Neural cell (in vitro differentiated cells): ENCODE results near the gene FTSJ3.

Experiments used
- EP300 ChIP-seq: fragments of 450-650 bp; conservative IDR thresholded peaks from 2 replicates; pipeline ENCODE4 v1.6.1; 2014; ENCODE audit warnings: antibody characterized with exemption, mild to moderate bottlenecking, moderate library complexity; ENCODE audit not compliant: poor library complexity, severe bottlenecking
- EZH2 ChIP-seq: fragments of 200-600, 300-800 bp; shearing (Covaris generic), sonication (generic); IDR thresholded peaks from 2 replicates; pipeline ENCODE4 v1.6.1; 2014; ENCODE audit warnings: antibody characterized with exemption, low read length, borderline replicate concordance, mild to moderate bottlenecking; ENCODE audit not compliant: insufficient read depth, poor library complexity, severe bottlenecking
- POLR2AphosphoS5 ChIP-seq: IDR thresholded peaks from 2 replicates; pipeline ENCODE4 v1.6.1; 2012
- RAD21 ChIP-seq: fragments of 450-650 bp; conservative IDR thresholded peaks from 2 replicates; pipeline ENCODE4 v1.6.1; 2014; ENCODE audit warnings: antibody characterized with exemption, mild to moderate bottlenecking, moderate library complexity
- SMC3 ChIP-seq: fragments of 450-650 bp; conservative IDR thresholded peaks from 2 replicates; pipeline ENCODE4 v1.6.1; 2014; ENCODE audit warnings: antibody characterized with exemption, mild to moderate bottlenecking, moderate library complexity; ENCODE audit not compliant: poor library complexity
- TAF1 ChIP-seq: IDR thresholded peaks from 2 replicates; pipeline ENCODE4 v1.6.1; 2012; ENCODE audit warnings: low read depth
- TF ChIP-seq, protein P1 (sequence below): fragments of 450-650 bp; IDR thresholded peaks from 2 replicates; pipeline ENCODE4 v1.5.1; 2014; ENCODE audit warnings: antibody characterized with exemption, mild to moderate bottlenecking, moderate library complexity; ENCODE audit not compliant: poor library complexity, severe bottlenecking
- TF ChIP-seq, protein P2 (sequence below): IDR thresholded peaks from 2 replicates; pipeline ENCODE4 v1.6.1; 2012; ENCODE audit warnings: borderline replicate concordance

DNA sequence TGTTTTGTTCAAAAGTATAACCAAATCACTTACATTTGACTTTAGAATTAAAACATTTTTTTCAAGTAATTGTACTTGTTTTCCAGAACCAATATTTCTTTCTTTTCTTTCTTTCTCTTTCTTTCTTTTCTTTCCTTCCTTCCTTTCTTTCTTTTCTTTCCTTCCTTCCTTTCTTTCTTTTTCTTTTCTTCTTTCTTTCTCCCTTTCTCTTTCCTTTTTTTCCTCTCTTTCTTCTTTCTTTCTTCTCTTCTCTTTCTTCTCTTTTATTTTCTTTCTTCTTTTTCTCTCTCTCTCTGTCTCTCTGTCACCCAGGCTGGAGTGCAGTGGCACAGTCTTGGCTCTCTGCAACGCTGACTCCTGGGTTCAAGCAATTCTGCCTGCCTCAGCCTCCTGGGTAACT is 26.7 kb downstream of the FTSJ3 start:
- TF ChIP-seq, protein P1, sequence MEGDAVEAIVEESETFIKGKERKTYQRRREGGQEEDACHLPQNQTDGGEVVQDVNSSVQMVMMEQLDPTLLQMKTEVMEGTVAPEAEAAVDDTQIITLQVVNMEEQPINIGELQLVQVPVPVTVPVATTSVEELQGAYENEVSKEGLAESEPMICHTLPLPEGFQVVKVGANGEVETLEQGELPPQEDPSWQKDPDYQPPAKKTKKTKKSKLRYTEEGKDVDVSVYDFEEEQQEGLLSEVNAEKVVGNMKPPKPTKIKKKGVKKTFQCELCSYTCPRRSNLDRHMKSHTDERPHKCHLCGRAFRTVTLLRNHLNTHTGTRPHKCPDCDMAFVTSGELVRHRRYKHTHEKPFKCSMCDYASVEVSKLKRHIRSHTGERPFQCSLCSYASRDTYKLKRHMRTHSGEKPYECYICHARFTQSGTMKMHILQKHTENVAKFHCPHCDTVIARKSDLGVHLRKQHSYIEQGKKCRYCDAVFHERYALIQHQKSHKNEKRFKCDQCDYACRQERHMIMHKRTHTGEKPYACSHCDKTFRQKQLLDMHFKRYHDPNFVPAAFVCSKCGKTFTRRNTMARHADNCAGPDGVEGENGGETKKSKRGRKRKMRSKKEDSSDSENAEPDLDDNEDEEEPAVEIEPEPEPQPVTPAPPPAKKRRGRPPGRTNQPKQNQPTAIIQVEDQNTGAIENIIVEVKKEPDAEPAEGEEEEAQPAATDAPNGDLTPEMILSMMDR, result no peak
- TF ChIP-seq TAF1 (no peak), EZH2 (no peak), RAD21 (no peak), EP300 (no peak), POLR2AphosphoS5 (no peak), SMC3 (no peak)
- TF ChIP-seq, protein P2, sequence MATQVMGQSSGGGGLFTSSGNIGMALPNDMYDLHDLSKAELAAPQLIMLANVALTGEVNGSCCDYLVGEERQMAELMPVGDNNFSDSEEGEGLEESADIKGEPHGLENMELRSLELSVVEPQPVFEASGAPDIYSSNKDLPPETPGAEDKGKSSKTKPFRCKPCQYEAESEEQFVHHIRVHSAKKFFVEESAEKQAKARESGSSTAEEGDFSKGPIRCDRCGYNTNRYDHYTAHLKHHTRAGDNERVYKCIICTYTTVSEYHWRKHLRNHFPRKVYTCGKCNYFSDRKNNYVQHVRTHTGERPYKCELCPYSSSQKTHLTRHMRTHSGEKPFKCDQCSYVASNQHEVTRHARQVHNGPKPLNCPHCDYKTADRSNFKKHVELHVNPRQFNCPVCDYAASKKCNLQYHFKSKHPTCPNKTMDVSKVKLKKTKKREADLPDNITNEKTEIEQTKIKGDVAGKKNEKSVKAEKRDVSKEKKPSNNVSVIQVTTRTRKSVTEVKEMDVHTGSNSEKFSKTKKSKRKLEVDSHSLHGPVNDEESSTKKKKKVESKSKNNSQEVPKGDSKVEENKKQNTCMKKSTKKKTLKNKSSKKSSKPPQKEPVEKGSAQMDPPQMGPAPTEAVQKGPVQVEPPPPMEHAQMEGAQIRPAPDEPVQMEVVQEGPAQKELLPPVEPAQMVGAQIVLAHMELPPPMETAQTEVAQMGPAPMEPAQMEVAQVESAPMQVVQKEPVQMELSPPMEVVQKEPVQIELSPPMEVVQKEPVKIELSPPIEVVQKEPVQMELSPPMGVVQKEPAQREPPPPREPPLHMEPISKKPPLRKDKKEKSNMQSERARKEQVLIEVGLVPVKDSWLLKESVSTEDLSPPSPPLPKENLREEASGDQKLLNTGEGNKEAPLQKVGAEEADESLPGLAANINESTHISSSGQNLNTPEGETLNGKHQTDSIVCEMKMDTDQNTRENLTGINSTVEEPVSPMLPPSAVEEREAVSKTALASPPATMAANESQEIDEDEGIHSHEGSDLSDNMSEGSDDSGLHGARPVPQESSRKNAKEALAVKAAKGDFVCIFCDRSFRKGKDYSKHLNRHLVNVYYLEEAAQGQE, result no peak
